GM21723 (cell line): ENCODE results near the gene TCERG1L.
"Not testable (repeated sequence)": the region's sequence is repeated elsewhere in the genome, so short reads cannot be mapped to it uniquely, and the experiment has no call there.

ENCODE experiments used
- ATAC-seq: cut with Tn5 transposase; IDR thresholded peaks from one replicate; pipeline ENCODE4 v1.9.1; 2021; ENCODE audit warnings: mild to moderate bottlenecking, moderate library complexity; ENCODE audit not compliant: unreplicated experiment

Gene TCERG1L

GRCh38 chr10:131174211-131174565 lies 137.3 kb downstream of the TCERG1L start:
- ATAC-seq, result no peak

GRCh38 chr10:131173484-131174210 lies 137.9 kb downstream of the TCERG1L start:
- ATAC-seq, result no peak

- ATAC-seq, result no peak
Observed at GRCh38 chr10:131172433-131172832, 139.1 kb downstream of the TCERG1L start.

DNA sequence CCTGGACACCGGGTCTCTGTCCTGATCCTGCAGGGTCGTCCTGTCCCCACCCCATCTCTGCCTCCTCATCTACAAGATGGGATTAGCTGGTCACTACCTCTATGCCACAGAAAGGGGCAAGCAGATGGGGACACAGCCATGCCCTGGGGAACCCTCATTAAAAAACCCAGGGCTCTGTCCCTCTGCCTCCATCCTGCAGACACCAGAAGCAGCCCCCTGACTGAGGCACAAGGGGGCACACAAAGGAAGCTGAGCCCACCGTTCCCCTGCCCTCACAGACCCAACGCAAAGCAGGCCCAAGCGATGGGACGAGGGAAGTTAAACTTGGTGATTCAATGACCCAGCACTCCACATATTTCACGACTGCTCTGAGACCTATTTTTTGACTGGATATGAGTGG lies 142.4 kb downstream of the TCERG1L start:
- no peak for ATAC-seq

GRCh38 chr10:131168238-131168875 lies 143.2 kb downstream of the TCERG1L start:
- ATAC-seq, result no peak

GRCh38 chr10:131167036-131167860 lies 144.3 kb downstream of the TCERG1L start:
- no peak for ATAC-seq

DNA sequence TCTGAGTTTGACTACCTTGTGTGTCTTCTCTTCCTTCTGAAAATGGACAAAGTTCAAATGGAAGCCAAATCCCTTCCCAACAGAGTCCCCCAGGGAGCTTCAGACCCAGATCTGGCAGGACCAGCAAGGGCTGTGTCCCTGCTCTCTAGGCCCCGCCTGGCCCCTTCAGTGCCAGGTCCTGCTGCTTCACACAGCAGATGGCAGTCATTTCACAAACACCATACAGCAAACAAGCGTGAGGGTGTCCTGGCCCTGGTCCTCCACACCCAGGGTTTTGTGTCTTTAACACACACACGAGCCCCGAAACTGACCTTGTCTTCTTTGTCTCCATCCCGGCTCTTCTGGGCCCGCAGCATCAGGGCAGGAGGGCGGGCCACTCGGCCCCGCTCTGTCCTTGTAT lies 145.0 kb downstream of the TCERG1L start:
- ATAC-seq, result no peak

- no peak for ATAC-seq
Observed at GRCh38 chr10:131165092-131165491, 146.4 kb downstream of the TCERG1L start.

- no peak for ATAC-seq
Observed at GRCh38 chr10:131162866-131163843, 148.4 kb downstream of the TCERG1L start.

- ATAC-seq, result no peak
Observed at GRCh38 chr10:131162211-131162610, 149.3 kb downstream of the TCERG1L start.

GRCh38 chr10:131161087-131161486 lies 150.4 kb downstream of the TCERG1L start:
- no peak for ATAC-seq

GRCh38 chr10:131160219-131160875 lies 151.2 kb downstream of the TCERG1L start:
- ATAC-seq, result no peak

DNA sequence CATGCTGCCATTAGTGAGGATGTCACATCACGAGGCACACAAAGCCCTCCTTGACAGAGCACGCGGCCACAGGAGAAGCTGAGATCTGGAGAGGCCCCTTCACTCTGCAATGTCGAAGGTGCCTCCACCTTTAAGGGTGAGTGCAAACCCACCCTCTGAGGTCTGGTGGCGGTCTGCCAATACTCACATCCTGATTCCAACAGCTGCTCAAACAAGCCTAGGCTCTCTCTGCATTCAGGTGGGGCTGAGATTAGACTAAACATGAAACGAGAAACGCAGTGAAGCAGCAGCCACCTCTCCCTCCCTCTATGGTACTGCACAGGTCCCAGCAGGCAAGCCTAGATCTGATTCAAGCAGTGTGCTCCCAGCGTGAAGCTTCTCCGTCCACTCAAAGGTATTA lies 151.8 kb downstream of the TCERG1L start:
- no peak for ATAC-seq

DNA sequence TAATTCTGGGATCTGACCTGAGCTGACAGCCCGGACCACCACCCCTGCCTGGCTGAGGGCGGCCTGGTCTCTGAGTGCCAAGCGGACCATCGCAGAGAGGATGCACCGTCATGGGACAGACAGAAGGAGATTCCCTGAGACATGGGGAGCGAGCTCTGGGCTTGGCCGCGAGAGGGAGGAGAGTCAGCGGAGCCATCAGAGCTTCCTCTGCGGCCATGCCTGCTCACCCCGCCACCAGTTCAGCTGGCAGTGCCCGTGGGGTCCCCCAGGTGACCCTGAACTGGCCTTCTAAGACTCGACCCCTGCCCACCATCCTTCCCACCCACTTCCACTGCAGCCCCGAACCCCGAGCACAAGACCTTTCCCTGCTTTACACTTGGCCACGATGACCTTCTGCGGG lies 152.8 kb downstream of the TCERG1L start:
- ATAC-seq, result no peak

DNA sequence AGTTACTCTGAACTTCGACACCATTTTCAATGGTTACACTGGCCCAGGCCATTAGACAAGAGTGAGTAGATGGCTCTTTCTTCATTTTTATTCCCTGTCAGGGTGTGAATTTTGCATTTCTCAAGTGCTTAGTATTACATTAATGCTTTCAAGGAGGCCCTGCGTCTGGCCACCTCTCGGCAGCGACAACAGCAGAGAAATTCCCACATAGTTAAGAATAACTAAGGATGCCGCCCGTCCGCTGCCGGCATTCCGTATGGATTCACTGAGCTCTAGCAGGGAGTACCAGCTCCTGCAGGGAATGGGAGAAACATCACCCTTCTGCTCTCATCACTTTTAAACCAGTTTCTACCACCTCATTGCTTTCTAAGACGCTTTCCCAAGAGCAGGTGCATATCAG lies 153.6 kb downstream of the TCERG1L start:
- no peak for ATAC-seq

DNA sequence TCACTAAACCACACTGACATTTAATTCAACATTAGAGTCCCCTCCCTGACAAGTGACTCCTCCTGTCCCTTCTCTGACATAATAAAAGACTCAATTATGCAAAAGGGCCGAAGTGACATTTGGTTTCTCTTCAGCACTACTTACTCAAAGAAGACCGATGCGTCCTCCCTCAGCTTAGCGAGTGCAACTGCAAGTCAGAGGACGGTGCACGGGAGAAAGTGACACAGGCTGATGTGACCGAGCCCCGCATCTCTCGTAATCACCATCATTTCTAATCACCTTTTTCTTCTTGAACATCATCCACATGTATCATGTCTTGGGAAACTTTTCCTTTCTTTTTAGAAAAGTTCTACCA lies 155.7 kb downstream of the TCERG1L start:
- ATAC-seq, result no peak

- ATAC-seq, result no peak
Observed at GRCh38 chr10:131155218-131155875, 156.2 kb downstream of the TCERG1L start.

DNA sequence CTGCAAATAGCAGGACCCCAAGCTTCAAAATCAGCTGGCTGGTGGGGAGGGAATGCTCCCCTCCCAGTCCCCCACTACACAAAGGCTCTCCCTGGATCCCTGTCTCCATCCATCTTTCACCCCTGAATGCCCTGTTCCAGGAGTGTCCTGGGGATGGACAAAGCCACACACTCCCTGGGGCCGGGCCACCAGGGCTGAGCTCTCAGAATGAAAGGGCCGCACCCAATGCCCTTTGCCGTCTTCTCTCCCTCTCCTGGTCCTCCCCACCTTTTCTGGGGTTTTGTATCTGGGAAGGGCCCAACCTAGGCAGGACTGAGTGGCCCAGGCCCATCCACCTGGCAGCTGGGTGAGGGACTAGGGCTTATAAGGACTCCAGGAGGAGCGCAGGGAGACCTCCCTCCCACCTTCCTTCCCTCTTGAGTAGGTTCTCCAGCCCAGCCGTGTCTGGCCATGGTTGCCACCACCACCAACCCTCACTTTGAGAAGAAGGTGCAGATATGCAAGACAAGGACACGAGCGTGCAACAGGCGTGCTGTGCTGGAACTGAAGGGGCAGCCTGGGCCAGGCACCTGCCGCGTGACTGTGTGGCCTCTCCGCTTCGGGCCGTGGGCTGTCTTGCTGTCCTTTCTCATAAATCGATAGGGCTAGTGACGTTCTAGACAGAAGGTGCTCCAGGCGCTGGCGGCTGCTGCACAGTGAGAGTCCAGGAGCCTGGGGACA lies 157.1 kb downstream of the TCERG1L start:
- no peak for ATAC-seq

DNA sequence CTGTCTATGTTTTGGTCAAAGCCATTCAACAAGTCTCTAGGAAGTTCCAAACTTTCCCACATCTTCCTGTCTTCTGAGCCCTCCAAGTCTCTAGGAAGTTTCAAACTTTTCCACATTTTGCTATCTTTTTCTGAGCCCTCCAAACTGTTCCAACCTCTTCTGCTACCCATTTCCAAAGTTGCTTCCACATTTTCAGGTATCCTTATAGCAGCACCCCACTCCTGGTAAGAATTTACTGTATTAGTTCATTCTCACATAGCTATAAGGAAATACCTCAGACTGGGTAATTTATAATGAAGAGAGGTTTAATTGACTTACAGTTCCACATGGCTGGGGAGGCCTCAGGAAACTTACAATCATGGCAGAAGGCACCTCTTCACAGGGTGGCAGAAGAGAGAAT lies 159.1 kb downstream of the TCERG1L start:
- not testable (repeated sequence) for ATAC-seq
